Activated B cell treated with CpG ODN at 0.5 μM for 24 hours (primary cell): ENCODE data around the gene CAMK1. TPM values are rescaled to one million over a fixed set of nuclear protein-coding genes. Genes with fewer than 3 reads are reported as not detected.

Experiments
- ATAC-seq: fragments of 200-7000 bp; cut with Tn5 transposase; one replicate; pipeline ENCODE4 v1.10.0; 2021; ENCODE audit warnings: low read depth, mild to moderate bottlenecking, moderate library complexity
- CTCF ChIA-PET: fragments of 350-600 bp; sonication (Branson Sonifier 250); formaldehyde crosslinking; loops from one replicate; lab custom pipeline; 2021; ENCODE audit warnings: antibody characterized with exemption; lab: Charles Lee
- POLR2A ChIA-PET: fragments of 350-600 bp; sonication (Branson Sonifier 250); formaldehyde crosslinking; loops from one replicate; lab custom pipeline; 2021; ENCODE audit warnings: antibody characterized with exemption; lab: Charles Lee
- DNase-seq: peaks from one replicate; pipeline ENCODE4 v3.0.0; 2022
- H3K27ac Mint-ChIP-seq: one replicate; pipeline ENCODE4 v1.8.0; 2020; ENCODE audit warnings: mixed read lengths
- H3K27me3 Mint-ChIP-seq: one replicate; pipeline ENCODE4 v1.8.0; 2021; ENCODE audit warnings: mixed read lengths
- H3K36me3 Mint-ChIP-seq: one replicate; pipeline ENCODE4 v1.8.0; 2021; ENCODE audit warnings: low read depth, mixed read lengths
- H3K4me1 Mint-ChIP-seq: one replicate; pipeline ENCODE4 v1.8.0; 2021; ENCODE audit warnings: mixed read lengths
- H3K4me3 Mint-ChIP-seq: one replicate; pipeline ENCODE4 v1.8.0; 2020; ENCODE audit warnings: mild to moderate bottlenecking, mixed read lengths
- H3K9me3 Mint-ChIP-seq: one replicate; pipeline ENCODE4 v1.8.0; 2020; ENCODE audit warnings: mixed read lengths
- intact Hi-C: fragments of 100-400 bp; cut with micrococcal nuclease; formaldehyde crosslinking; loops from one replicate; pipeline ENCODE4 v1.15.1; 2024
- total RNA-seq: library from RNA; stranded (reverse); gene quantifications from 2 replicates; pipeline ENCODE4 v1.2.3, GENCODE V29; 2022
- TF ChIP-seq, protein P1 (sequence below): fragments of 200-600 bp; IDR thresholded peaks from one replicate; pipeline ENCODE4 v1.8.0; 2022; ENCODE audit warnings: antibody characterized with exemption, mild to moderate bottlenecking

Gene CAMK1
- total RNA-seq, 1 donor from 2014 or later: 1.7 TPM

DNA sequence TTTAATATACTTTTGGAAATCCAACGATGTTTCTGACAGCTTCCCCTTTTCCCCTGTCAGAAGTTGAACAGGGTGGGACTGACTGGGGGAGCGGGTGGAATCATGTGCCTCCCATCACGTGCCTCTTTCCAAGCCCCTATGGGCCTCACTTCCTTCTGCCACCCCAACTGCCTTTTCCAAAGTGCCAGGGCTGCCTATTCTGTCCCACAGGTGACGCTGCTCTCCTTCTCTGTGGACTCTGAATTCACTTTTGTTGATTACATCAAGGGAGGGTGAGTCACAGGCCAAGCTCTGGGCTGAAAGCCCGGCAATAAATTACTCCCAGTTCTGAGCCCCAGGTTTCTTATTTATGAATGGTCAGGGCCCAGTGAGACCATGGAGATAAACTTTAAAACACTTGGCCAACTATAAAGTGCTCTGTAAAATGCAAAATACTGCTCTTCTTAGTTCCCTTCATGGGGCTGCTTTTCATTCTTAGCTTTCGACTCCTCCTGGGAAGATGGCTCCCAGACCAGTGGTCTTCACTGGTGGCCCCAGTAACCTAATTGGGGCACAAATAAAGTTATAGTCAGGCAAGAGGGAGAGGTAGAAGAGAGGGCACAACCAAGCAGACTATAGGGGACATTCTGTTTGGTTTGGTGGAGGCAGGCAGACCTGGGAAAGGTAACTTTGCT lies 53.8 kb downstream of the CAMK1 start:
- peaks cover 3% of the 10 kb centered on the region for H3K4me1 Mint-ChIP-seq
- no peaks in the 10 kb centered on the region for H3K36me3 Mint-ChIP-seq
- ChIA-PET CTCF (no interaction called here), POLR2A (no interaction called here)
- no peaks in the 10 kb centered on the region for H3K27me3 Mint-ChIP-seq
- intact Hi-C loops: no loop called here
- H3K27ac Mint-ChIP-seq: no peak overlapping the region
- TF ChIP-seq, protein P1, sequence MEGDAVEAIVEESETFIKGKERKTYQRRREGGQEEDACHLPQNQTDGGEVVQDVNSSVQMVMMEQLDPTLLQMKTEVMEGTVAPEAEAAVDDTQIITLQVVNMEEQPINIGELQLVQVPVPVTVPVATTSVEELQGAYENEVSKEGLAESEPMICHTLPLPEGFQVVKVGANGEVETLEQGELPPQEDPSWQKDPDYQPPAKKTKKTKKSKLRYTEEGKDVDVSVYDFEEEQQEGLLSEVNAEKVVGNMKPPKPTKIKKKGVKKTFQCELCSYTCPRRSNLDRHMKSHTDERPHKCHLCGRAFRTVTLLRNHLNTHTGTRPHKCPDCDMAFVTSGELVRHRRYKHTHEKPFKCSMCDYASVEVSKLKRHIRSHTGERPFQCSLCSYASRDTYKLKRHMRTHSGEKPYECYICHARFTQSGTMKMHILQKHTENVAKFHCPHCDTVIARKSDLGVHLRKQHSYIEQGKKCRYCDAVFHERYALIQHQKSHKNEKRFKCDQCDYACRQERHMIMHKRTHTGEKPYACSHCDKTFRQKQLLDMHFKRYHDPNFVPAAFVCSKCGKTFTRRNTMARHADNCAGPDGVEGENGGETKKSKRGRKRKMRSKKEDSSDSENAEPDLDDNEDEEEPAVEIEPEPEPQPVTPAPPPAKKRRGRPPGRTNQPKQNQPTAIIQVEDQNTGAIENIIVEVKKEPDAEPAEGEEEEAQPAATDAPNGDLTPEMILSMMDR: no peak
- ATAC-seq (peak; percentile 49), DNase-seq (no peak)
- no peak overlapping the region for H3K4me3 Mint-ChIP-seq
- H3K9me3 Mint-ChIP-seq: no peaks in the 10 kb centered on the region

DNA sequence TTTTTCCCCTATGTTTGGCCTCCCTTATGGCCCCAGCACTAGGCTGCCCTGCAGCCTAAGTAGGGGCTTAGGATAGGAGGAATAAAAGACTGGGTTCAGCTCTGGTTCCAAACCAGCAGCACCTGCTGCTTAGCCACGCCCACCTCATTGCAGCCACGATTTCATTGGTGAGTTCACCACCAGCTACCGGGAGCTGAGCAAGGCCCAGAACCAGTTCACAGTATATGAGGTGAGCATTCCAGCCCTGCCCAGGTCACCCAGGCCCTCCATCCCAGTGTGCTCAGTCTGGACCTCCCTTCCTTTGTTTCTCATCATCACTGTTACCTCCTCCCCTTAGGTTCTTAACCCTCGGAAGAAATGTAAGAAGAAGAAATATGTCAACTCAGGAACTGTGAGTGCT lies 54.6 kb downstream of the CAMK1 start:
- intact Hi-C loops: no loop called here
- no peak for ATAC-seq
- H3K36me3 Mint-ChIP-seq: no peaks in the 10 kb centered on the region
- no peaks in the 10 kb centered on the region for H3K4me1 Mint-ChIP-seq
- no peak overlapping the region for H3K27ac Mint-ChIP-seq
- no peak overlapping the region for H3K4me3 Mint-ChIP-seq
- ChIA-PET POLR2A (no interaction called here), CTCF (interaction anchor here (1.3 kb wide), 1 partner anchor 13 kb away, joined by 3 read pairs; no protein-coding TSS in a partner anchor)
- peaks cover 2% of the 10 kb centered on the region for H3K27me3 Mint-ChIP-seq
- TF ChIP-seq, protein P1: no peak
- no peak for DNase-seq
- H3K9me3 Mint-ChIP-seq: no peaks in the 10 kb centered on the region

DNA sequence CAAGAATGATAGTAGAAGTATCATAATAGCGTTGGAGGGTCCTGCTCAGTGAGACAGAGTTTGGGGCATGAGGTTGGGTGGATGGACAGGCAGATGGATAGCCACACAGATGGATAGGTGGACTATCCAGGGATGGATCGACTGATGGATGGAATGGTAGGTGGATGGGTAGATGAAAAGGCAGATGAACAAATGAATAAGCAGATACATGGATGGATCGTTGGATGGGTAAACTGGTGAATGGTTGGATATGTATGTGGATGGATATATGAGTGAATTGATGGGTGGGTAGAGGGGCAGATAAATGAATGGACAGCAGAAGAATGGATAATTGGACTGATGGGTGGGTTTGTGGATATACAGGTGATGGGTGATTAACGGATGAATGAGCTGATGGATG lies 56.6 kb downstream of the CAMK1 start:
- H3K36me3 Mint-ChIP-seq: no peaks in the 10 kb centered on the region
- no peaks in the 10 kb centered on the region for H3K9me3 Mint-ChIP-seq
- no peaks in the 10 kb centered on the region for H3K4me1 Mint-ChIP-seq
- DNase-seq: no peak
- H3K4me3 Mint-ChIP-seq: no peak overlapping the region
- H3K27ac Mint-ChIP-seq: no peak overlapping the region
- TF ChIP-seq, protein P1: no peak
- peaks cover 3% of the 10 kb centered on the region for H3K27me3 Mint-ChIP-seq
- ChIA-PET CTCF (no interaction called here), POLR2A (no interaction called here)
- ATAC-seq: no peak
- intact Hi-C loops: no loop called here

DNA sequence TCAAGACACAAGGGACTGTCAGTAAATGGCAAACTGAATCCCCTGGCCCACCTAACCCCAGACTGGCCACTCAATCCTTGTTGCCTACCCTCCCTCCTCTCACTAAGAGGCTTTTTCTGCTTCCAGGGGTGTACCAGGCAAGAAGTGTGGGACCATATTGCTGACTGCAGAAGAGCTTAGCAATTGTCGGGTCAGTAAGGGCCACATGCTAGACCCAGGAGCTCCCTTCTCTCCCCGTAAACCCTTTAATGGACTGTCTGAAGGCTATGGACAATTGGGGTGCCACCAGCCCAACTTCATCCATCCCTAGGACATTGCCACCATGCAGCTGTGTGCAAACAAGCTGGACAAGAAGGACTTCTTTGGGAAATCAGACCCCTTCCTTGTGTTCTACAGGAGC lies 57.3 kb downstream of the CAMK1 start:
- CTCF ChIA-PET: no interaction called here

DNA sequence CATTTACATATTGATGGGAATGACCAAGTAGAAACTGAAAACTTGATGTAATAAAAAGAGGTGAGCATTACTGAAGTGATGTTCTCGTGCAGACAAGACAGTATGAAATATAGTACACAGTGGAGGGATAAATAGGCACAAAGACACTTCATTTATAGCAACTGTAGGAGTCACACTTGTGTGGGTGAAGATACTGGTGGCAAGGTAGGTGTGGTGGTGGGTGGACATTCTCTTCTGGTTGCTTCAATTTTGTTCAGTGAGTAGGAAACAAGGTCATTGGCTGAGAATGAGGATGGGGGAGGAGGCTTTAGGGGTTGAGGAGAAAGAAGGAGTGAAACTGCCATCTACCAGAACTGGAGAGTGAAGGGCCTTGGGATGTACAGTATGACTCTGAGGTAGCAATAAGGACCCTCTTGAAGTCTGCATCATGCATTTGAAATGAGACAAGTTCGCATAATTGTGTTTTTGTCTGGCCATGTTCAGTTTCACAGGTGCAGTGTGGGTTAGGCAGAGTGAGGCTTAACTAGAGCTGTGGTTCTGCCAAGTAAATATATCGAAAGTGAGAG lies 59.5 kb downstream of the CAMK1 start:
- Mint-ChIP-seq H3K27ac (no peak overlapping the region), H3K4me3 (no peak overlapping the region), H3K36me3 (no peaks in the 10 kb centered on the region), H3K27me3 (peaks cover 10% of the 10 kb centered on the region), H3K9me3 (no peaks in the 10 kb centered on the region), H3K4me1 (peaks cover 2% of the 10 kb centered on the region)
- TF ChIP-seq, protein P1: no peak
- ChIA-PET POLR2A (no interaction called here), CTCF (no interaction called here)
- intact Hi-C loops: no loop called here
- ATAC-seq (no peak), DNase-seq (no peak)

More for the DNA sequence above, 57.3 kb downstream of the CAMK1 start:
- no peaks in the 10 kb centered on the region for H3K36me3 Mint-ChIP-seq
- ATAC-seq (no peak), DNase-seq (no peak)
- no peaks in the 10 kb centered on the region for H3K9me3 Mint-ChIP-seq
- H3K4me3 Mint-ChIP-seq: no peak overlapping the region
- peaks cover 3% of the 10 kb centered on the region for H3K27me3 Mint-ChIP-seq
- TF ChIP-seq, protein P1: no peak
- H3K4me1 Mint-ChIP-seq: no peaks in the 10 kb centered on the region
- intact Hi-C loops: no loop called here
- H3K27ac Mint-ChIP-seq: no peak overlapping the region
- POLR2A ChIA-PET: no interaction called here

Other genes with a start within 250 kb of the CAMK1 start
- gene LHFPL4, start 216.1 kb downstream of the CAMK1 start, total RNA-seq: not detected in 2 replicates
- gene MTMR14, start 120.4 kb downstream of the CAMK1 start, total RNA-seq: 92.0 and 99.2 TPM in 2 replicates
- 0.20 TPM in 1 of 2 replicates, not detected in the other for gene CPNE9, start 66.1 kb downstream of the CAMK1 start, total RNA-seq
- gene BRPF1, start 38.2 kb downstream of the CAMK1 start, total RNA-seq: 33.5 and 35.2 TPM in 2 replicates
- 43.5 and 60.7 TPM in 2 replicates for gene OGG1, start 20.0 kb downstream of the CAMK1 start, total RNA-seq
- 43.8 and 44.7 TPM in 2 replicates for gene TADA3, start 22.5 kb upstream of the CAMK1 start, total RNA-seq
- 315 and 338 TPM in 2 replicates for gene ARPC4, start 23.1 kb upstream of the CAMK1 start, total RNA-seq
- 51.4 and 61.9 TPM in 2 replicates for gene TTLL3, start 40.3 kb upstream of the CAMK1 start, total RNA-seq
- 49.5 and 55.7 TPM in 2 replicates for gene RPUSD3, start 74.1 kb upstream of the CAMK1 start, total RNA-seq
- not detected in 2 replicates for gene CIDEC, start 110.3 kb upstream of the CAMK1 start, total RNA-seq
- gene JAGN1, start 120.7 kb upstream of the CAMK1 start, total RNA-seq: 30.9 and 32.1 TPM in 2 replicates
- gene IL17RE, start 132.9 kb upstream of the CAMK1 start, total RNA-seq: 0.66 and 0.82 TPM in 2 replicates
- 0.11 and 0.29 TPM in 2 replicates for gene IL17RC, start 147.2 kb upstream of the CAMK1 start, total RNA-seq
- 26.9 and 30.5 TPM in 2 replicates for gene CRELD1, start 163.9 kb upstream of the CAMK1 start, total RNA-seq
- 4.2 and 4.3 TPM in 2 replicates for gene PRRT3, start 182.5 kb upstream of the CAMK1 start, total RNA-seq
- 37.6 and 40.6 TPM in 2 replicates for gene EMC3, start 216.9 kb upstream of the CAMK1 start, total RNA-seq